NCI-H2227 treated with DMSO at 0.1 percent for 48 hours (cell line): ENCODE results near the gene ASF1A.

Experiments used
- DNase-seq: peaks from one replicate; lab custom pipeline; 2025; lab: John Stamatoyannopoulos, UW

The ASF1A gene

GRCh38 chr6:118913161-118913560 lies 19.2 kb downstream of the ASF1A start:
- no peak for DNase-seq

- DNase-seq: no peak
Observed at GRCh38 chr6:118914598-118914997, 20.6 kb downstream of the ASF1A start.

- peak; percentile 60 for DNase-seq
Observed at GRCh38 chr6:118917546-118918328, 23.8 kb downstream of the ASF1A start.

- no peak for DNase-seq
Observed at GRCh38 chr6:118918329-118918725, 24.4 kb downstream of the ASF1A start.

- no peak for DNase-seq
Observed at GRCh38 chr6:118921084-118921483, 27.1 kb downstream of the ASF1A start.

GRCh38 chr6:118923035-118923434 lies 29.1 kb downstream of the ASF1A start:
- DNase-seq: no peak

GRCh38 chr6:118930680-118931079 lies 36.7 kb downstream of the ASF1A start:
- no peak for DNase-seq

GRCh38 chr6:118931436-118931835 lies 37.5 kb downstream of the ASF1A start:
- no peak for DNase-seq

- no peak for DNase-seq
Observed at GRCh38 chr6:118932421-118932820, 38.5 kb downstream of the ASF1A start.

GRCh38 chr6:118933855-118934460 lies 40.0 kb downstream of the ASF1A start:
- no peak for DNase-seq

GRCh38 chr6:118934461-118935330 lies 40.7 kb downstream of the ASF1A start, which contains the start of gene MCM9:
Gene MCM9 (minus strand): TSS chr6:118935159. CDS start chr6:118931723, 3,436 bp downstream.
- peak; percentile 85 for DNase-seq

- no peak for DNase-seq
Observed at GRCh38 chr6:118935331-118935668, 41.3 kb downstream of the ASF1A start.

- DNase-seq: no peak
Observed at GRCh38 chr6:118935978-118936703, 42.2 kb downstream of the ASF1A start.

- no peak for DNase-seq
Observed at GRCh38 chr6:118939683-118940082, 45.7 kb downstream of the ASF1A start.

GRCh38 chr6:118940770-118941169 lies 46.8 kb downstream of the ASF1A start:
- DNase-seq: no peak

GRCh38 chr6:118945217-118945616 lies 51.3 kb downstream of the ASF1A start:
- DNase-seq: no peak

GRCh38 chr6:118952683-118953082 lies 58.7 kb downstream of the ASF1A start:
- DNase-seq: no peak

- DNase-seq: no peak
Observed at GRCh38 chr6:118953391-118953790, 59.4 kb downstream of the ASF1A start.
